DND-41 (cell line): ENCODE results near the gene HNRNPU.

ENCODE experiments used
- EZH2 ChIP-seq: IDR thresholded peaks from 3 replicates; pipeline ENCODE4 v1.6.1; 2012; ENCODE audit warnings: borderline replicate concordance, low read depth, mild to moderate bottlenecking, moderate library complexity, low read length, inconsistent platforms; ENCODE audit not compliant: severe bottlenecking
- TF ChIP-seq, protein P1 (sequence below): IDR thresholded peaks from 2 replicates; pipeline ENCODE4 v1.5.1; 2012; ENCODE audit warnings: borderline replicate concordance, low read length, moderate library complexity, mild to moderate bottlenecking; ENCODE audit not compliant: poor library complexity, severe bottlenecking; ENCODE audit errors: extremely low read depth

DNA sequence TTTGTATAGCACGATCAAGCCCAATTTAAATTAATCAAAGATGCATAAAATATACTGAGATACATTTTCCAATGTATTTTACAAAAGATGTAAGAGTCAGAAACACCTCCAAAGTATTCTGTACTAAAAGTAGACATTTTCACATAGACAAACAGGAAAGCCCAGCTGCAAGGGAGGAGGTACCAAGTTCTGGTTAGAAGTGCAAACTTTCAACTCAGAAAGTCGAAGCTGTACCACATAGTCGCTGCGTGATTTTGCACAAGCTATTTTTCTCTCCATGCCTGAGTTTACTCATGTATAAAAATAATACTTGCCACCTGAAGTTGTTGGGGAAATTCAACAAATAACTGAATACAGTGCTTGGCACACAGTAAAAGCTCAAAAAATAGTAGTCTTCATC lies 5.6 kb upstream of the HNRNPU start:
- TF ChIP-seq EZH2 = no peak
- TF ChIP-seq, protein P1, sequence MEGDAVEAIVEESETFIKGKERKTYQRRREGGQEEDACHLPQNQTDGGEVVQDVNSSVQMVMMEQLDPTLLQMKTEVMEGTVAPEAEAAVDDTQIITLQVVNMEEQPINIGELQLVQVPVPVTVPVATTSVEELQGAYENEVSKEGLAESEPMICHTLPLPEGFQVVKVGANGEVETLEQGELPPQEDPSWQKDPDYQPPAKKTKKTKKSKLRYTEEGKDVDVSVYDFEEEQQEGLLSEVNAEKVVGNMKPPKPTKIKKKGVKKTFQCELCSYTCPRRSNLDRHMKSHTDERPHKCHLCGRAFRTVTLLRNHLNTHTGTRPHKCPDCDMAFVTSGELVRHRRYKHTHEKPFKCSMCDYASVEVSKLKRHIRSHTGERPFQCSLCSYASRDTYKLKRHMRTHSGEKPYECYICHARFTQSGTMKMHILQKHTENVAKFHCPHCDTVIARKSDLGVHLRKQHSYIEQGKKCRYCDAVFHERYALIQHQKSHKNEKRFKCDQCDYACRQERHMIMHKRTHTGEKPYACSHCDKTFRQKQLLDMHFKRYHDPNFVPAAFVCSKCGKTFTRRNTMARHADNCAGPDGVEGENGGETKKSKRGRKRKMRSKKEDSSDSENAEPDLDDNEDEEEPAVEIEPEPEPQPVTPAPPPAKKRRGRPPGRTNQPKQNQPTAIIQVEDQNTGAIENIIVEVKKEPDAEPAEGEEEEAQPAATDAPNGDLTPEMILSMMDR = no peak
